ENCODE data around the gene PRSS1.
"Not testable (repeated sequence)": the region's sequence is repeated elsewhere in the genome, so short reads cannot be mapped to it uniquely, and the experiment has no call there.

The PRSS1 gene

DNA sequence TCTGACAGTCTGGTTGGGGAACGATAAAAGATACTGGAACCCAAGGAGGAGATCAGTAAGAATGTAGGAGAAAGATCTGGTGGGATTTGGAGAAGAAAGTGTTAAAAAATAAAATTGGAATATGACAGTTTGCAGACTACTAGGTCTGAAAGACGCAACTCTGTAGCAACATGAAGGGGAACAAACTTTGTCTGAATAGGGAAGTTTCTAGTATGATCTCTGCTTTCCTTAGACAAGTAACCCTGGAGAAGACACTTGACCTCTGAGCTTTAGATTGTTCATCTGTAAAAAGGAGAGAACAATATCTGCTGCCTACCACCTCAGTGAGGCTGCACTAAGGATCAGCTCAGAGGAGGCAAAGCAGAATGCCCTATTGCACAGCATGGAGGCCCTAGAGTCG, 3.0 kb upstream of the PRSS1 start:
- TF ChIP-seq, protein P1, sequence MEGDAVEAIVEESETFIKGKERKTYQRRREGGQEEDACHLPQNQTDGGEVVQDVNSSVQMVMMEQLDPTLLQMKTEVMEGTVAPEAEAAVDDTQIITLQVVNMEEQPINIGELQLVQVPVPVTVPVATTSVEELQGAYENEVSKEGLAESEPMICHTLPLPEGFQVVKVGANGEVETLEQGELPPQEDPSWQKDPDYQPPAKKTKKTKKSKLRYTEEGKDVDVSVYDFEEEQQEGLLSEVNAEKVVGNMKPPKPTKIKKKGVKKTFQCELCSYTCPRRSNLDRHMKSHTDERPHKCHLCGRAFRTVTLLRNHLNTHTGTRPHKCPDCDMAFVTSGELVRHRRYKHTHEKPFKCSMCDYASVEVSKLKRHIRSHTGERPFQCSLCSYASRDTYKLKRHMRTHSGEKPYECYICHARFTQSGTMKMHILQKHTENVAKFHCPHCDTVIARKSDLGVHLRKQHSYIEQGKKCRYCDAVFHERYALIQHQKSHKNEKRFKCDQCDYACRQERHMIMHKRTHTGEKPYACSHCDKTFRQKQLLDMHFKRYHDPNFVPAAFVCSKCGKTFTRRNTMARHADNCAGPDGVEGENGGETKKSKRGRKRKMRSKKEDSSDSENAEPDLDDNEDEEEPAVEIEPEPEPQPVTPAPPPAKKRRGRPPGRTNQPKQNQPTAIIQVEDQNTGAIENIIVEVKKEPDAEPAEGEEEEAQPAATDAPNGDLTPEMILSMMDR (IDR thresholded peaks at IDR 0.05; ENCODE audit: control insufficient read depth, extremely low read depth, insufficient read depth): no peak
- no peak overlapping the region for H3K4me3 ChIP-seq (ENCODE audit: low read depth, low read length)
- no peak for DNase-seq (ENCODE audit: low read depth)

DNA sequence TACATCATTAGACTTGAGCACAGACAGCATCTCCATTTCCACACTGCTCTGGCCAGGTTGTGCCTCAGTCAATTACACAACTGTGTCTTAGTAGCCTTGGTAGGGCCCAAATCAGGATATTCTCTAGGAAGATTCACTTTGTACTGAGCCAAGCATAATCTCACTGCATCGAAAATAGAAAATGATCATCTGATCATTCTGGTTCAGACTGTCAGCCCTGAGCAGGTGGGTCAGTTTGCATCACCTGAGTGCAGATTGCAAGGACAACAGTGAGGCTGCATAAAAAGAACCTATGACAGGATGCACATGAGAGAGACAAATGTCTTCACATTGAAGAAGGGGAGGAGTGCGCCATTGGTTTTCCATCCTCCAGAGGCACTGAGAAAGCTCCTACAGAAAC, 862 bp upstream of the PRSS1 start:
- DNase-seq (ENCODE audit: low read depth); H3K4me3 ChIP-seq (ENCODE audit: low read depth, low read length): not testable (repeated sequence)

DNA sequence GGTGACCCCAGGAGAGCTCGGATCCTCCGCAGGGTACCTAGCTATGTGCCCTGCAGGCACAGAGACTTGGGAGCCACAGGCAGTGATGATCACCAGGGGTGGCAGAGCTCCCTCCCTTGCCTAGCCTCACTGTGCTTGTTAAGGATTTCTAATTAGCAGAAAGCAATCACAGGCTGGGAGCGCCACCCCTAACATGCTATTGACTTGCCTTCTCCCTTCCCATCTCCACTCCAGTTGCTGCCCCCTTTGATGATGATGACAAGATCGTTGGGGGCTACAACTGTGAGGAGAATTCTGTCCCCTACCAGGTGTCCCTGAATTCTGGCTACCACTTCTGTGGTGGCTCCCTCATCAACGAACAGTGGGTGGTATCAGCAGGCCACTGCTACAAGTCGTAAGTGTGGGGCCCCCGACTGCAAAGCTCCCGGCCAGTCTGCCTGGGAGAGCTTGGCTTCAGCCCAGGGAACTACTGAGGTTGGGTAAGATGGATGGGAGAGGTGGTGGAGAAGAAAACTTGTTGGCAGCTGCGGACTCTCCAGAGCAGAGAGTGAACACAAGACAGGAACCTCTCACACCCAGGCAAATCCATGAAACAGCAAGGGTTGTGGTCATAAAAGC, 1.2 kb downstream of the PRSS1 start:
- DNase-seq (ENCODE audit: low read depth): no peak
- TF ChIP-seq, protein P1 (IDR thresholded peaks at IDR 0.05; ENCODE audit: control insufficient read depth, extremely low read depth, insufficient read depth): no peak
- no peak overlapping the region for H3K4me3 ChIP-seq (ENCODE audit: low read depth, low read length)

- not testable (repeated sequence) for H3K4me3 ChIP-seq (ENCODE audit: low read depth, low read length); DNase-seq (ENCODE audit: low read depth)
These were observed 2.4 kb downstream of the PRSS1 start for GRCh38 chr7:142751526-142752175.

GRCh38 chr7:142752376-142753225, 3.3 kb downstream of the PRSS1 start:
- DNase-seq (ENCODE audit: low read depth): no peak
- TF ChIP-seq, protein P1 (IDR thresholded peaks at IDR 0.05; ENCODE audit: control insufficient read depth, extremely low read depth, insufficient read depth): no peak
- no peak overlapping the region for H3K4me3 ChIP-seq (ENCODE audit: low read depth, low read length)

- H3K4me3 ChIP-seq (ENCODE audit: low read depth, low read length): no peak overlapping the region
- TF ChIP-seq, protein P1 (IDR thresholded peaks at IDR 0.05; ENCODE audit: control insufficient read depth, extremely low read depth, insufficient read depth): no peak
- no peak for DNase-seq (ENCODE audit: low read depth)
These were observed 4.1 kb downstream of the PRSS1 start for GRCh38 chr7:142753366-142753765.

DNA sequence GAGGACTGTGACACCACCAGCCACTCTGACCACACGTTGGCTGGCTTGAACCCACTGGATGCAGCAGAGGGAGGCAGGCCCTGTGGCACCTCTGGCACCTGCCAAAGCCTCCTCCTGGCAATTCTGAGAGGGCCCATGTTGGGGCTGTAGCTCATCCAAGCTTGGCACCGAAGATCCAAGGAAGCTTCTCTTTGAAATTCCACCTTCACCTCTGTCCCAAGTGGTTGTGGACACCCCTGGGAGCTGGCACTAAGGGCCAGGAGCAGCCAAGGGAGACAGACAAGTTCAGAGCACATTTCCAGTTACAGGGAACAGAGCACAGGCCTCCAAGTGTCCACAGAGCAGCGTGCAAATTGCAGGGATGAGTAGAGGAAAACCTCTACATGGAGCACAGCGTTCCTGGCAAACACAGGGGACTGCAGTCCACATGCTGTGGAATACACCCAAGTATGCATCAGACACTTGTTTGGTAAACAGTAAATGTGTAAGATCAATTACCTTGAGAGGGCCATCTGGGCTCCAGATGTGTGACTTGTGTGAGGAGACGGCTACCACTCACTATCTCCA, 4.7 kb downstream of the PRSS1 start:
- not testable (repeated sequence) for H3K4me3 ChIP-seq (ENCODE audit: low read depth, low read length); DNase-seq (ENCODE audit: low read depth)
